ENCODE measurements around the gene TRAPPC4.
A peak's percentile ranks its signal among the peaks of the same experiment; 100 is the strongest.
"Not testable (repeated sequence)": the region's sequence is repeated elsewhere in the genome, so short reads cannot be mapped to it uniquely, and the experiment has no call there.

Gene TRAPPC4

GRCh38 chr11:119038884-119039283 lies 20.3 kb downstream of the TRAPPC4 start:
- no peak for DNase-seq

DNA sequence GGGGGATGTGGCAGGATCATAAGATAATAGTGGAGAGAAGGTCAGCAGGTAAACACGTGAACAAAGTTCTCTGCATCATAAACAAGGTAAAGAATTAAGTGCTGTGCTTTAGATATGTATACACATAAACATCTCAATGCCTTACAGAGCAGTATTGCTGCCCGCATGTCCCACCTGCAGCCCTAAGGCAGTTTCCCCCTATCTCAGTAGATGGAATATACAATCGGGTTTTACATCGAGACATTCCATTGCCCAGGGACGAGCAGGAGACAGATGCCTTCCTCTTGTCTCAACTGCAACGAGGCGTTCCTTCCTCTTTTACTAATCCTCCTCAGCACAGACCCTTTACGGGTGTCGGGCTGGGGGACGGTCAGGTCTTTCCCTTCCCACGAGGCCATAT lies 20.9 kb downstream of the TRAPPC4 start:
- DNase-seq, result not testable (repeated sequence)

DNA sequence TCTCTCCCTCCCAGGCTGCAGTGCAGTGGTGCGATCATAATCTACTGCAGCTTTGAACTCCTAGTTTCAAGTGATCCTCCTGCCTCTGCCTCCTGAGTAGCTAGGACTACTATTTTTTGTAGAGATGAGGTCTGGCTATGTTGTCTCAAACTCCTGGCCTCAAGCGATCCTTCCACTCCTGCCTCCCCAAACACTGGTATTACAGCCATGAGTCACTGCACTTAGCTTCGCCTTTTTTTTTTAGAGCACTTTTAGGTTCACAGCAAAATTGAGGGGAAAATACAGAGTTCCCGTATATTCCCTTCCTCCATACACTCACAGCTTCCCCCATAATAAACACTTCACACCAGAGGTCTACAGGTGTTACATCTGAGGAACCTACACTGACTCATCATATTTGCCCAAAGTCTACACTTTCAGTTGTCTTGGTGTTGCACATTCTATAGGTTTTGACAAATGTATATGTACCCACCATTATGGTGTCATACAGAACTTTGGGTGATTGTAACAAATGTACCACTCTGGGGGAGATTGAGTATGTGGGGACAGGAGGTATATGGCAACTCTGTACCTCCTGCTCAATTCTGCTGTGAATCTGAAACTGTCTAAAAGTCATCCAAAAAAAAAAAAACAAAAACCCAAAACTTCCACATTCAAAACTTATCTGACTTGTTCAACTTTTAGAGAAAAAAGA lies 23.4 kb downstream of the TRAPPC4 start:
- no peak for DNase-seq

GRCh38 chr11:119042927-119043326 lies 24.4 kb downstream of the TRAPPC4 start:
- no peak for DNase-seq

- DNase-seq, result no peak
Measured at GRCh38 chr11:119044708-119045107, 26.1 kb downstream of the TRAPPC4 start.

DNA sequence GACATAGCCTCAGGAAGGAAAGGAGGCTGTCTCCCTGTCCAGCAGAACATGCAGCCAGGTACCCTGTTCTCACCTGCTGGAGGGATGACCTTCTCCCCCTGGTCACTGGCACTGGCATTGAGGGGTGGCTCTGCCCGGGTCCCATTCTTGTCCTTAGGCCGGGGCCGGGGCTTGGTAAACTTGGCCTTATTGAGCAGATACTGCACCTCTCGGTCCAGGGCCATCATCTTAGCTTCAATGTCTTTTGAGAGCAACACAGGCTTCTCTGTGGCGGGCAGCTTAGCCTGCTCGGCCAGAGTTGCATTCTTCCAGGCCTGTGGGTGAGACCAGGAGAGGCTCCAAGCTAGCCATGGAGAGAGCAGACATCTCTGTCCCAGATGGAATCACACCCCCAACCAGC lies 27.9 kb downstream of the TRAPPC4 start:
- DNase-seq, result no peak

DNA sequence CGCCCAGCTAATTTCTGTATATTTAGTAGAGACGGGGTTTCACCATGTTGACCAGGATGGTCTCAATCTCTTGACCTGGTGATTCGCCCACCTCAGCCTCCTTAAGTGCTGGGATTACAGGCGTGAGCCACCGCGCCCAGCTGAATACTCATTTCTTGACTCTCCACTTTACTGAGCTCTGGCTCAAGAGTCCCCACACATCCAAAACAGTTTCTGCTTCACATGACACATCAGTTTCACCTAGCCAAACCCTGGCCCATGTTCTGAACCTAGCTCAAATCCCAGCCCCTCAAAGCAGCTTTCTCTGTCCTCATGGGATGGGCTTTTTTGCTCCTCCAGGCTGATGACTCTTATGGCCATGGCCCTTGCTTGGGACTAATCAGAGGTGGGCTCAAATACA lies 28.6 kb downstream of the TRAPPC4 start:
- DNase-seq, result no peak

- DNase-seq, result no peak
Measured at GRCh38 chr11:119048644-119049043, 30.1 kb downstream of the TRAPPC4 start.

DNA sequence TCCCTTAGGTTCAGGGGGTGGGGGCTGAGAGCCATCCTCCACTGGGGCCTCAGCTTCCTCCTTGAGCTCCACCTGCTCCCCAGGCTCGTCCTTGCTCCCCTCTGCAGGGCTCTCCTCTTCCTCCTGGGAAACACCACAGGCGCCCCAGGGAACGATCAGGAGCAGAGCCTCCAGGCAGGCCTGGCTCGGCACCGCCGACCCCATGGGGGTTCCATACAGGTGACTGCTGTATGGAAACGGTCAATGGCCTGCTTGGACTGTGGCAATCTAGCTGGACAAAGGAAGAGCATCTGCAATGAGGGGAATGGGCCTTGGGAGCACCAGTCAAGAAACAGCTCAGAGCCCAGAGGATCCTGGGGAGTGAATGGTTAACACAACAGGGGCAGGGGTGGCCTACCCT lies 30.5 kb downstream of the TRAPPC4 start:
- DNase-seq, result no peak

- DNase-seq, result no peak
Measured at GRCh38 chr11:119051440-119052162, 33.0 kb downstream of the TRAPPC4 start.

DNA sequence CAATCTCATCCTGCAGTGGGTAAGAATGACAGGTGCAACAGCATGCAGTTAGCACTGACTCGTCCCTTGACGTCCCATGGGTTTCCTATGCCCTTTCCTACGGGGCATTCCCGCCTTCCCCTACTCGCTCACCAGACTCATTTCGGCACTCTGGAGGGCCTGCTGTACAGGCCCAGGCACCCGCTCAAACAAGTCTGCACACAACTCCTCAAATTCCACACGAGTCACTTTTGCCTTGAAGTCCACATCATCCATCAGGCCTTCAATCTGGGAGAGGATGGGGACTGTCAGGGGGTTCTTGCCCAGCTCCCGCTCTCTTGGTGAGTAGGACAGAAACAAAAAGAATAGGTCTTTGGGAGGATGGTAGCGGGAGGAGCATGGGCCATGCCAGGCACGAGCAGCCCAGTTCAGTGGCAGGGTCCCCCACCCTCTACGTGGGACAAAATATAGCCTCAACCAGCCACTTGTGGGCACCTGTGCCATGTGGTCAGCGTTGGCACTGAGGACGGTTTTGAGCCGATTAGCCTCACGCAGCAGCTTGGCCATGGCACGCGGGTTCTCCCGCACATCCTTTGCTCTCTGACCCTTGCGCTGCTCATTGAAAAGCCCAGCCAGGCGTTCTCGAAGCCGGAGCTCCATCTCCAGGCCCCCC lies 33.7 kb downstream of the TRAPPC4 start:
- no peak for DNase-seq

- DNase-seq, result no peak
Measured at GRCh38 chr11:119054418-119054817, 35.9 kb downstream of the TRAPPC4 start.

- DNase-seq, result no peak
Measured at GRCh38 chr11:119055901-119056300, 37.3 kb downstream of the TRAPPC4 start.

DNA sequence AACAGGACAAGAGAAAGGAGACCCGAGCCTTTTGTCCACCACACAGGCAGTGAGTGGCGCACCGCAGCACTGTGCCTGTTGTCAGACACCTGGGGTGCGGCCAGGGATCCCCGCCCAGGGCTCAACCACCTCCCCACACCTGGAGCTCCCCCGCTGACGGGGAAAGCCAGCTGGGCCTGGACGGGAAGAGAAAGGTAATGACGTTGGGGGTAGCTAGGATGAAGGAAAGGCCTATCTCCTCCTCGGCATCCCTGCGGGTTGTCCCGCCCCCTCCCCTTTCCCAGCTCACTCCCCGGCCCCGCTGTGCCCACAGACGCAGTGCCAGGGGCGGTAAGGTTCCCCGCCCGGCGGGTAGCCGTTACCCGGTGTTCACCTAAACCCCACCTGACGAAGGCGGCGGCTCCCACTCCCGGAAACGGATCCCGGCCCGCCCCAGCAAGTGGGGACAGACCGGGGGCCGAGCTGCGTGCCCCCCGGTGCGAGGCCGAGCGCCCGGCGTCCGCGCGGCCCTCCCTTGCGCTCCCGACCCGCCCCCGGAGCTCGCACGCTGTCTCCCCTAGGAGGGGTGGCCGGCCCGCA lies 37.9 kb downstream of the TRAPPC4 start:
- DNase-seq, result peak; percentile 86

DNA sequence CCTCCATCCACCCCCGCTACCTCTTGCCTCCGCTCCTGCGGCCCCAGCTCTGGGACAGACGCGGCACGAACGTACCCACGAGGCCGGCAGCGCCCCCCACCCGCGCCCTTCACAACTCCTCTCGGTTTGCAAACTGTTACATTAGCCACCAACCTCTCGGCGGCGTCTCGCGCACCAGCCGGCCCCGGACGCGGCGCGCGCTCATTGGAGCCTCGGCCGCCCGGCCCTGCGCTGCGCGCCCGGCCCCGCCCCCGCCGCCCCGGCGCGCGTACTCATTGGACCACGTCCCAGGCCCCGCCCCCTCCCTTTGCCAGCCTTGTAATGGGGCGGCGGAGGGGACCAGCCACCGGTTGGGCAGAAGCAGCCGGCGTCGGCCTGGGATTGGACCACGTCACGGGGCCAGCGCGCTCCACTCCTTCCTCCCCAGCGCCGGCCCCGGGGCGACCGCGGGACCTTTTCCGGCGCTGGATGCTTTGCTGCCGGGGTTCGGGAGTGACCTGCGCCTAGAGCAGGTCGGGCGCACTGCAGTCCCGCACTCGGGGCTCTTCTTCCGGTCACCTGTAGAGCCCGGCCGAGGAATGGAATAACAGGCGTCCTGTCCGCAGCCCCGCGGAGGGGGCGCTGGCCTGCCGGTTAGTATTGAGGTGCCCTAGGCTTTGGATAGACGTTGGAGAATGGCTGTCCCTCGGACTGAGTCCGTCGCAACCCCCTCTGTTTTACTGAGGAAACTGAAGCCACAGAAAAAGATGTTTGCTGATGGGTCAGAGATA lies 38.6 kb downstream of the TRAPPC4 start, which contains the start of gene HYOU1:
Gene HYOU1, minus strand, starts transcription at position 206 of the 770 bp plus-strand sequence. CDS start 1,045 bp downstream, outside the sequence.
- peak; percentile 99 for DNase-seq

DNA sequence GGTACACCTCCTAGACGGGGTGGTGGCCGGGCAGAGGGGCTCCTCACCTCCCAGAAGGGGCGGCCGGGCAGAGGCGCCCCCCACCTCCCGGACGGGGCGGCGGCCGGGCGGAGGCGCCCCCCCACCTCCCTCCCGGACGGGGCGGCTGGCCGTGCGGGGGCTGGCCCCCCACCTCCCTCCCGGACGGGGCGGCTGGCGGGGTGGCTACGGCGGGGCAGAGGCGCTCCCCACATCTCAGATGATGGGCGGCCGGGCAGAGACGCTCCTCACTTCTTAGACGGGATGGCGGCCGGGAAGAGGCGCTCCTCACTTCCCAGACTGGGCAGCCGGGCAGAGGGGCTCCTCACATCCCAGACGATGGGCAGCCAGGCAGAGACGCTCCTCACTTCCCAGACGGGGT lies 40.6 kb downstream of the TRAPPC4 start:
- DNase-seq, result not testable (repeated sequence)

GRCh38 chr11:119061256-119061655 lies 42.7 kb downstream of the TRAPPC4 start:
- no peak for DNase-seq

DNA sequence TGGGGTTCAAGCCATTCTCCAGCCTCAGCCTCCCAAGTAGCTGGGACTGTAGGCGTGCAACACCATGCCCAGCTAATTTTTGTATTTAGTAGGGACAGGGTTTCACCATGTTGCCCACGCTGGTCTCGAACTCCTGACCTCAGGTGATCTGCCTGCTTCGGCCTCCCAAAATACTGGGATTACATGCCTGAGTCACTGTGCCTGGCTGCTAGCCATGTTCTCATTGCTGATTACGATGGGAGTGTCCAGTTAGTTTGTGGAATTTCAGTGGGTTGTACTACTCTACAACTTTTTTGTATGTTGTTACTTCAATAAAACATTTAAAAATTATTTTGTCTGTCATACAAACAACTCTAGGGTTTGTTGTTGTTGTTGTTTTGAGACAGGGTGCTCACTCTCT lies 44.2 kb downstream of the TRAPPC4 start:
- no peak for DNase-seq

DNA sequence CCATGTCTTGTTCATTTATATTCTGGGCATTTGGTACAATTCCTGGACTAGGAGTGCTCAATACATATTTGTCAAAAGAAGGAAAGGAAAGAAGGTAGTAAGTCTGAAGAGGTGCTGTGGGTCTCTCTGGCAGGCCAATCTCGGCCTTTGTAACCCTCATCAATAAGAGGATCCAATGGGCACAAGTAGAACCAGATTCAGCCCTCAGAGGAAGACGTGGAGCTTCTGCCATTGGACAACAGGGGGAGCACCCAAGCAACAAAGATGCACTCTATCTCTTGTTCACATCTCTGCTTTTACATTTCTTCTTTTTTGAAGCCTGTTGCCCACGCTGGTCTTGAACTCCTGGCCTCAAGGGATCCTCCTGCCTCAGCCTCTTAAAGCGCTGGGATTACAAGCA lies 46.8 kb downstream of the TRAPPC4 start:
- DNase-seq, result peak; percentile 55

DNA sequence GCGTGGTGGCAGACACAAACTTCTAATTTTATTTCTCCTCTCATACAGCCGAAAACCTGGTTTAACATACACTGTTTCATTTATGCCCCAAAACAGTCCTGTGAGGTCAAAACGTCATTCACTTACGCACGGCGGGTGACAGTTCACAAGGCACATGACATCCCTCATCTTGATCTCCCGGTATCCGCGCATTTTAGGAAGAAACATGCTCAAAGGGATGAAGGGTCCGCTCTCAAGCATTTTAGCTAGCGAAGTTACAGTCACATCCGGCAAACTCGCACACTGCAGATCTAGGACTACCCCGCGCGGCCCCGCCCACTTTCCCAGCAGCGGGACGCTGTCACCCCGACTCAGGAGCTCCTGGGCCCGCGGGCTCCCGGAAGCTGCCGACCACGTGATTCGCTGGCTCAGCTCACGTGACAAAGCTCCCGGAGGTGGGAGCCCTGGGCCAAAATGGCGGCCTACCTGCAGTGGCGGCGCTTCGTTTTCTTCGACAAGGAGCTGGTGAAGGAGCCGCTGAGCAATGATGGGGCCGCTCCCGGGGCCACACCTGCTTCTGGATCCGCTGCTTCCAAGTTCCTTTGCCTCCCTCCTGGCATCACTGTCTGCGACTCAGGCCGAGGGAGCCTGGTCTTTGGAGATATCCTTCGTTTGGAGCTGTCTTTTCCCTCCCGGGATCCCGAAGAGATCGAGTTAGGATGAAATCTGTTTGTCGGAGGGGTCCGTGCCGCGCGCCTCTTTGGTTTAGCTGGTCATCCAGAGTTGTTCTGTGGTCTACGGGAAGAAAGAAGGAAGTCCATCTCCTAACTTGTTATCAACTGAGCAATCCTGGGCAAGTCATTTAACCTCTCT lies 49.0 kb downstream of the TRAPPC4 start, which contains the start of gene VPS11:
Gene VPS11, plus strand, starts transcription at position 448 of the 852 bp plus-strand sequence. Its CDS starts 6 bp downstream, at position 454.
- peak; percentile 98 for DNase-seq
